ENCODE measurements around the gene KIF2B.
"Not testable (repeated sequence)": the region's sequence is repeated elsewhere in the genome, so short reads cannot be mapped to it uniquely, and the experiment has no call there.

KIF2B gene

GRCh38 chr17:53818929-53819328 lies 3.8 kb upstream of the KIF2B start:
- TF ChIP-seq EZH2phosphoT487 (conservative IDR thresholded peaks at IDR 0.05; ENCODE audit: low read length), result no peak
- Histone ChIP-seq H3K4me2 (ENCODE audit: low read depth, low read length, poor library complexity, severe bottlenecking) (no peak overlapping the region), H3K9me3 (ENCODE audit: insufficient read depth, low read length) (no peaks in the 10 kb centered on the region), H4K20me1 (ENCODE audit: low read depth, low read length) (no peaks in the 10 kb centered on the region), H3K27ac (ENCODE audit: low read depth, low read length) (no peak overlapping the region), H3K4me3 (ENCODE audit: insufficient read depth, low read length, poor library complexity, severe bottlenecking) (no peak overlapping the region), H3K27me3 (ENCODE audit: low read length) (no peaks in the 10 kb centered on the region), H3F3A (ENCODE audit: insufficient read depth) (no peaks in the 10 kb centered on the region), H3K36me3 (ENCODE audit: low read length) (no peaks in the 10 kb centered on the region), H2AFZ (ENCODE audit: low read depth, low read length, severe bottlenecking) (no peak overlapping the region), H3K79me2 (ENCODE audit: insufficient read depth, low read length) (no peaks in the 10 kb centered on the region), H3K9me2 (replicated peaks; ENCODE audit: insufficient read depth, low read length) (no peaks in the 10 kb centered on the region), H3K9ac (ENCODE audit: low read length) (no peak overlapping the region)

GRCh38 chr17:53819956-53820355 lies 2.8 kb upstream of the KIF2B start:
- no peaks in the 10 kb centered on the region for H3K36me3 ChIP-seq (ENCODE audit: low read length)
- no peaks in the 10 kb centered on the region for H3K27me3 ChIP-seq (ENCODE audit: low read length)
- TF ChIP-seq EZH2phosphoT487 (conservative IDR thresholded peaks at IDR 0.05; ENCODE audit: low read length) (no peak), CTCF (IDR thresholded peaks at IDR 0.05; ENCODE audit: insufficient read depth, low read length, poor library complexity, severe bottlenecking) (no peak)
- no peaks in the 10 kb centered on the region for H3F3A ChIP-seq (ENCODE audit: insufficient read depth)
- H3K9ac ChIP-seq (ENCODE audit: low read length), result no peak overlapping the region
- H3K4me2 ChIP-seq (ENCODE audit: low read depth, low read length, poor library complexity, severe bottlenecking), result no peak overlapping the region
- no peak overlapping the region for H3K4me3 ChIP-seq (ENCODE audit: insufficient read depth, low read length, poor library complexity, severe bottlenecking)
- no peaks in the 10 kb centered on the region for H3K79me2 ChIP-seq (ENCODE audit: insufficient read depth, low read length)
- no peaks in the 10 kb centered on the region for H3K9me3 ChIP-seq (ENCODE audit: insufficient read depth, low read length)
- no peak overlapping the region for H2AFZ ChIP-seq (ENCODE audit: low read depth, low read length, severe bottlenecking)
- H3K9me2 ChIP-seq (replicated peaks; ENCODE audit: insufficient read depth, low read length), result no peaks in the 10 kb centered on the region
- no peak overlapping the region for H3K27ac ChIP-seq (ENCODE audit: low read depth, low read length)
- no peaks in the 10 kb centered on the region for H4K20me1 ChIP-seq (ENCODE audit: low read depth, low read length)

GRCh38 chr17:53823341-53824050 lies 769 bp downstream of the KIF2B start:
- Histone ChIP-seq H3K9me2 (replicated peaks; ENCODE audit: insufficient read depth, low read length) (no peaks in the 10 kb centered on the region), H3K27ac (ENCODE audit: low read depth, low read length) (no peak overlapping the region)

GRCh38 chr17:53834771-53835170 lies 12.0 kb downstream of the KIF2B start:
- not testable (repeated sequence) for H3K27ac ChIP-seq (ENCODE audit: low read depth, low read length)

More at GRCh38 chr17:53823341-53824050, 769 bp downstream of the KIF2B start:
- no peak overlapping the region for H3K4me2 ChIP-seq (ENCODE audit: low read depth, low read length, poor library complexity, severe bottlenecking)
- H3F3A ChIP-seq (ENCODE audit: insufficient read depth), result no peaks in the 10 kb centered on the region
- H2AFZ ChIP-seq (ENCODE audit: low read depth, low read length, severe bottlenecking), result no peak overlapping the region
- no peaks in the 10 kb centered on the region for H3K9me3 ChIP-seq (ENCODE audit: insufficient read depth, low read length)
- no peaks in the 10 kb centered on the region for H4K20me1 ChIP-seq (ENCODE audit: low read depth, low read length)
- H3K27me3 ChIP-seq (ENCODE audit: low read length), result no peaks in the 10 kb centered on the region
- no peaks in the 10 kb centered on the region for H3K36me3 ChIP-seq (ENCODE audit: low read length)
- TF ChIP-seq EZH2phosphoT487 (conservative IDR thresholded peaks at IDR 0.05; ENCODE audit: low read length), result no peak
- no peak for TF ChIP-seq CTCF (IDR thresholded peaks at IDR 0.05; ENCODE audit: insufficient read depth, low read length, poor library complexity, severe bottlenecking)
- H3K79me2 ChIP-seq (ENCODE audit: insufficient read depth, low read length), result no peaks in the 10 kb centered on the region
- no peak overlapping the region for H3K9ac ChIP-seq (ENCODE audit: low read length)
- no peak overlapping the region for H3K4me3 ChIP-seq (ENCODE audit: insufficient read depth, low read length, poor library complexity, severe bottlenecking)

More at GRCh38 chr17:53834771-53835170, 12.0 kb downstream of the KIF2B start:
- not testable (repeated sequence) for H2AFZ ChIP-seq (ENCODE audit: low read depth, low read length, severe bottlenecking); H3K79me2 ChIP-seq (ENCODE audit: insufficient read depth, low read length); H3F3A ChIP-seq (ENCODE audit: insufficient read depth); H3K9ac ChIP-seq (ENCODE audit: low read length); H3K4me2 ChIP-seq (ENCODE audit: low read depth, low read length, poor library complexity, severe bottlenecking); H3K9me3 ChIP-seq (ENCODE audit: insufficient read depth, low read length); H4K20me1 ChIP-seq (ENCODE audit: low read depth, low read length); H3K4me3 ChIP-seq (ENCODE audit: insufficient read depth, low read length, poor library complexity, severe bottlenecking); H3K27me3 ChIP-seq (ENCODE audit: low read length); H3K9me2 ChIP-seq (replicated peaks; ENCODE audit: insufficient read depth, low read length); H3K36me3 ChIP-seq (ENCODE audit: low read length)

All from SU-DHL-6 (cell line).